Gastrocnemius medialis (tissue), 4 donors: Measurements from ENCODE around the gene MXI1.

Source experiments
- CTCF ChIP-seq, 5 experiments: fragments of 450-650 bp in 3 of 5; fragments of 200-600 bp in 2 of 5; sonication (generic) in 2 of 5; IDR thresholded peaks in 4 of 5; conservative IDR thresholded peaks in 1 of 5; 1 replicate in 4 of 5; 2 replicates in 1 of 5; pipeline ENCODE4 v1.5.1; 2016 to 2019; ENCODE audit warnings: antibody characterized with exemption in 5 of 5, mild to moderate bottlenecking in 3 of 5, moderate library complexity in 3 of 5
- POLR2A ChIP-seq, 2 donors: fragments of 450-650 bp; IDR thresholded peaks; one replicate each; pipeline ENCODE4 v1.6.1; 2017; ENCODE audit warnings: antibody characterized with exemption in 2 of 2, mild to moderate bottlenecking in 2 of 2, moderate library complexity in 2 of 2

DNA sequence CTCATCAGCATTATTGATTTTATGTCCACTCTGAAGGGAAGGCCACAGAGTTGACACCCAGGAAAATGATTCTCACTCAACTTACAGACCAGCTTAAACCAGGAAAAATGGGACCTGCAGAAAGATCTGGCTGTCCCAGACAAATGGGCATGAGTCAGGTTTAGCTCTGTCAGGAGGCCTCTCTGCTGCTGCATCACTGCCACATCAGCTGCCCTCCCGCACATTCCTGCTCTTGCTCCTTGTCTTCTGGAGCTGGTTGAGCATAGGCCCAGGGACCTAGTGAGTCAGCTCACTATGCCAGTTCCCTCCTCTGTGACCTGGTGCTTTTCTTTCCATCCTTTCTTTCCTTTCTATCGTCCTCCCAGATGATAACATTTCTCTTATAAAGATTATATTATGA, 116.1 kb downstream of the MXI1 start:
- no peak for TF ChIP-seq CTCF (IDR thresholded peaks at IDR 0.05 in 4 of 5, conservative IDR thresholded peaks at IDR 0.05 in 1 of 5)
- TF ChIP-seq POLR2A (IDR thresholded peaks at IDR 0.05) = no peak
